ENCODE measurements around the gene GSTM5. TPM values are rescaled to one million over a fixed set of nuclear protein-coding genes. Genes with fewer than 3 reads are reported as not detected.

The GSTM5 gene
- total and polyA plus RNA-seq, 2 of the 13 experiments (the other 11 are each of a cell fraction or from before 2014, with no cell fraction given), result not detected

DNA sequence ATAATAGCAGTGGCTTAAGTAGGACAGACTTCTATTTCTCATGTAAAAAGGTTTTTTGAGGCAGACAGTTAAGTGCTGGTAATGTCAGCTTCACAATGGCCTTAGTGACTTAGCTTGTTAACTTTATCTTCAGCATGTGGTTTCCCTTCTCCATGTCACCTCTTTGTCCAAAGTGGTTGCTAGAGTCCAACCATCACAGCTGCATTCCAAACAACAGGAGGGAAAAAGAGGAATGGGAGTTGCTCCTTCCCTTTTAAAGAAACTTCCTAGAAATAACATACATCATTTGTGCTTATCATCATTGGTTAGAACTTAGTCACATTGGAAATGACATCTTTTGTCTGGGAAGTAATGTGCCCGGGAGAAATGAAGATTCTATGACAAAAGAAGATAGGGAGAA is 9.9 kb downstream of the GSTM5 start:
- Histone ChIP-seq H3K36me3 (replicated peaks in 1 of 2; ENCODE audit: control insufficient read depth in 1 of 2, insufficient read depth in 2 of 2, low read length in 2 of 2) (no peaks in the 10 kb centered on the region), H3K27ac (ENCODE audit: extremely low read length, insufficient read depth, low read length) (no peak overlapping the region), H3K4me2 (ENCODE audit: low read depth, low read length) (no peak overlapping the region), H3K27me3 (ENCODE audit: control insufficient read depth in 1 of 2, insufficient read depth in 2 of 2, low read length in 2 of 2) (peaks cover 0 to 9% of the 10 kb centered on the region in 2 experiments; a peak in 1 of 5 replicates), H3K4me3 (replicated peaks in 1 of 3; ENCODE audit: insufficient read depth in 1 of 3, low read depth in 2 of 3, low read length in 3 of 3) (no peak overlapping the region), H3K4me1 (ENCODE audit: insufficient read depth, low read length) (peaks cover 20% of the 10 kb centered on the region), H4K20me1 (ENCODE audit: insufficient read depth, low read length) (no peaks in the 10 kb centered on the region), H3K9me3 (ENCODE audit: low read length) (no peaks in the 10 kb centered on the region), H3K9ac (ENCODE audit: insufficient read depth, low read depth, low read length) (no peak overlapping the region), H3K79me2 (ENCODE audit: insufficient read depth, low read length) (no peaks in the 10 kb centered on the region), H2AFZ (ENCODE audit: low read length) (no peak overlapping the region)
- BruUV-seq (replicated peaks), result no TSS peak
- DNase-seq (ENCODE audit: low spot score) (no peak), FAIRE-seq (no peak), ATAC-seq (no peak)
- intact Hi-C loops (cut with micrococcal nuclease; ENCODE audit: unreplicated experiment) (no loop called here), in situ Hi-C loops (cut with HindIII; ENCODE audit: extremely low pct_ligation_motif_present, low pct_unique_long_range_greater_than_20kb) (no loop called here)
- ChIA-PET CTCF (ENCODE audit: low intra/inter-chr PET ratio, low total read pairs) (no interaction called here), POLR2A (no interaction called here)
- 77% methylated on average over 1 of the region's 1 CpG for WGBS (ENCODE audit: low lambda C conversion rate)
- TF ChIP-seq EED (CRISPR knock-in tag; IDR thresholded peaks at IDR 0.05) (no peak), SALL2 (CRISPR knock-in tag; IDR thresholded peaks at IDR 0.05) (no peak), NRL (CRISPR knock-in tag; IDR thresholded peaks at IDR 0.05; ENCODE audit: borderline replicate concordance) (no peak), SPEN (CRISPR knock-in tag; IDR thresholded peaks at IDR 0.05; ENCODE audit: low read depth) (no peak), ZC3H13 (CRISPR knock-in tag; IDR thresholded peaks at IDR 0.05) (no peak), ATM (IDR thresholded peaks at IDR 0.05; ENCODE audit: borderline replicate concordance) (no peak), ZNF775 (CRISPR knock-in tag; IDR thresholded peaks at IDR 0.05; ENCODE audit: borderline replicate concordance) (no peak), MTF2 (CRISPR knock-in tag; IDR thresholded peaks at IDR 0.05; ENCODE audit: borderline replicate concordance) (no peak)
- TF ChIP-seq, protein P1, sequence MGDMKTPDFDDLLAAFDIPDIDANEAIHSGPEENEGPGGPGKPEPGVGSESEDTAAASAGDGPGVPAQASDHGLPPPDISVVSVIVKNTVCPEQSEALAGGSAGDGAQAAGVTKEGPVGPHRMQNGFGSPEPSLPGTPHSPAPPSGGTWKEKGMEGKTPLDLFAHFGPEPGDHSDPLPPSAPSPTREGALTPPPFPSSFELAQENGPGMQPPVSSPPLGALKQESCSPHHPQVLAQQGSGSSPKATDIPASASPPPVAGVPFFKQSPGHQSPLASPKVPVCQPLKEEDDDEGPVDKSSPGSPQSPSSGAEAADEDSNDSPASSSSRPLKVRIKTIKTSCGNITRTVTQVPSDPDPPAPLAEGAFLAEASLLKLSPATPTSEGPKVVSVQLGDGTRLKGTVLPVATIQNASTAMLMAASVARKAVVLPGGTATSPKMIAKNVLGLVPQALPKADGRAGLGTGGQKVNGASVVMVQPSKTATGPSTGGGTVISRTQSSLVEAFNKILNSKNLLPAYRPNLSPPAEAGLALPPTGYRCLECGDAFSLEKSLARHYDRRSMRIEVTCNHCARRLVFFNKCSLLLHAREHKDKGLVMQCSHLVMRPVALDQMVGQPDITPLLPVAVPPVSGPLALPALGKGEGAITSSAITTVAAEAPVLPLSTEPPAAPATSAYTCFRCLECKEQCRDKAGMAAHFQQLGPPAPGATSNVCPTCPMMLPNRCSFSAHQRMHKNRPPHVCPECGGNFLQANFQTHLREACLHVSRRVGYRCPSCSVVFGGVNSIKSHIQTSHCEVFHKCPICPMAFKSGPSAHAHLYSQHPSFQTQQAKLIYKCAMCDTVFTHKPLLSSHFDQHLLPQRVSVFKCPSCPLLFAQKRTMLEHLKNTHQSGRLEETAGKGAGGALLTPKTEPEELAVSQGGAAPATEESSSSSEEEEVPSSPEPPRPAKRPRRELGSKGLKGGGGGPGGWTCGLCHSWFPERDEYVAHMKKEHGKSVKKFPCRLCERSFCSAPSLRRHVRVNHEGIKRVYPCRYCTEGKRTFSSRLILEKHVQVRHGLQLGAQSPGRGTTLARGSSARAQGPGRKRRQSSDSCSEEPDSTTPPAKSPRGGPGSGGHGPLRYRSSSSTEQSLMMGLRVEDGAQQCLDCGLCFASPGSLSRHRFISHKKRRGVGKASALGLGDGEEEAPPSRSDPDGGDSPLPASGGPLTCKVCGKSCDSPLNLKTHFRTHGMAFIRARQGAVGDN (CRISPR knock-in tag; IDR thresholded peaks at IDR 0.05), result no peak
- TF ChIP-seq, protein P2, sequence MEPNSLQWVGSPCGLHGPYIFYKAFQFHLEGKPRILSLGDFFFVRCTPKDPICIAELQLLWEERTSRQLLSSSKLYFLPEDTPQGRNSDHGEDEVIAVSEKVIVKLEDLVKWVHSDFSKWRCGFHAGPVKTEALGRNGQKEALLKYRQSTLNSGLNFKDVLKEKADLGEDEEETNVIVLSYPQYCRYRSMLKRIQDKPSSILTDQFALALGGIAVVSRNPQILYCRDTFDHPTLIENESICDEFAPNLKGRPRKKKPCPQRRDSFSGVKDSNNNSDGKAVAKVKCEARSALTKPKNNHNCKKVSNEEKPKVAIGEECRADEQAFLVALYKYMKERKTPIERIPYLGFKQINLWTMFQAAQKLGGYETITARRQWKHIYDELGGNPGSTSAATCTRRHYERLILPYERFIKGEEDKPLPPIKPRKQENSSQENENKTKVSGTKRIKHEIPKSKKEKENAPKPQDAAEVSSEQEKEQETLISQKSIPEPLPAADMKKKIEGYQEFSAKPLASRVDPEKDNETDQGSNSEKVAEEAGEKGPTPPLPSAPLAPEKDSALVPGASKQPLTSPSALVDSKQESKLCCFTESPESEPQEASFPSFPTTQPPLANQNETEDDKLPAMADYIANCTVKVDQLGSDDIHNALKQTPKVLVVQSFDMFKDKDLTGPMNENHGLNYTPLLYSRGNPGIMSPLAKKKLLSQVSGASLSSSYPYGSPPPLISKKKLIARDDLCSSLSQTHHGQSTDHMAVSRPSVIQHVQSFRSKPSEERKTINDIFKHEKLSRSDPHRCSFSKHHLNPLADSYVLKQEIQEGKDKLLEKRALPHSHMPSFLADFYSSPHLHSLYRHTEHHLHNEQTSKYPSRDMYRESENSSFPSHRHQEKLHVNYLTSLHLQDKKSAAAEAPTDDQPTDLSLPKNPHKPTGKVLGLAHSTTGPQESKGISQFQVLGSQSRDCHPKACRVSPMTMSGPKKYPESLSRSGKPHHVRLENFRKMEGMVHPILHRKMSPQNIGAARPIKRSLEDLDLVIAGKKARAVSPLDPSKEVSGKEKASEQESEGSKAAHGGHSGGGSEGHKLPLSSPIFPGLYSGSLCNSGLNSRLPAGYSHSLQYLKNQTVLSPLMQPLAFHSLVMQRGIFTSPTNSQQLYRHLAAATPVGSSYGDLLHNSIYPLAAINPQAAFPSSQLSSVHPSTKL (CRISPR knock-in tag; IDR thresholded peaks at IDR 0.05), result no peak
- TF ChIP-seq, protein P3, sequence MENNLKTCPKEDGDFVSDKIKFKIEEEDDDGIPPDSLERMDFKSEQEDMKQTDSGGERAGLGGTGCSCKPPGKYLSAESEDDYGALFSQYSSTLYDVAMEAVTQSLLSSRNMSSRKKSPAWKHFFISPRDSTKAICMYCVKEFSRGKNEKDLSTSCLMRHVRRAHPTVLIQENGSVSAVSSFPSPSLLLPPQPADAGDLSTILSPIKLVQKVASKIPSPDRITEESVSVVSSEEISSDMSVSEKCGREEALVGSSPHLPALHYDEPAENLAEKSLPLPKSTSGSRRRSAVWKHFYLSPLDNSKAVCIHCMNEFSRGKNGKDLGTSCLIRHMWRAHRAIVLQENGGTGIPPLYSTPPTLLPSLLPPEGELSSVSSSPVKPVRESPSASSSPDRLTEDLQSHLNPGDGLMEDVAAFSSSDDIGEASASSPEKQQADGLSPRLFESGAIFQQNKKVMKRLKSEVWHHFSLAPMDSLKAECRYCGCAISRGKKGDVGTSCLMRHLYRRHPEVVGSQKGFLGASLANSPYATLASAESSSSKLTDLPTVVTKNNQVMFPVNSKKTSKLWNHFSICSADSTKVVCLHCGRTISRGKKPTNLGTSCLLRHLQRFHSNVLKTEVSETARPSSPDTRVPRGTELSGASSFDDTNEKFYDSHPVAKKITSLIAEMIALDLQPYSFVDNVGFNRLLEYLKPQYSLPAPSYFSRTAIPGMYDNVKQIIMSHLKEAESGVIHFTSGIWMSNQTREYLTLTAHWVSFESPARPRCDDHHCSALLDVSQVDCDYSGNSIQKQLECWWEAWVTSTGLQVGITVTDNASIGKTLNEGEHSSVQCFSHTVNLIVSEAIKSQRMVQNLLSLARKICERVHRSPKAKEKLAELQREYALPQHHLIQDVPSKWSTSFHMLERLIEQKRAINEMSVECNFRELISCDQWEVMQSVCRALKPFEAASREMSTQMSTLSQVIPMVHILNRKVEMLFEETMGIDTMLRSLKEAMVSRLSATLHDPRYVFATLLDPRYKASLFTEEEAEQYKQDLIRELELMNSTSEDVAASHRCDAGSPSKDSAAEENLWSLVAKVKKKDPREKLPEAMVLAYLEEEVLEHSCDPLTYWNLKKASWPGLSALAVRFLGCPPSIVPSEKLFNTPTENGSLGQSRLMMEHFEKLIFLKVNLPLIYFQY (CRISPR knock-in tag; IDR thresholded peaks at IDR 0.05; ENCODE audit: borderline replicate concordance), result no peak
- TF ChIP-seq, protein P4, sequence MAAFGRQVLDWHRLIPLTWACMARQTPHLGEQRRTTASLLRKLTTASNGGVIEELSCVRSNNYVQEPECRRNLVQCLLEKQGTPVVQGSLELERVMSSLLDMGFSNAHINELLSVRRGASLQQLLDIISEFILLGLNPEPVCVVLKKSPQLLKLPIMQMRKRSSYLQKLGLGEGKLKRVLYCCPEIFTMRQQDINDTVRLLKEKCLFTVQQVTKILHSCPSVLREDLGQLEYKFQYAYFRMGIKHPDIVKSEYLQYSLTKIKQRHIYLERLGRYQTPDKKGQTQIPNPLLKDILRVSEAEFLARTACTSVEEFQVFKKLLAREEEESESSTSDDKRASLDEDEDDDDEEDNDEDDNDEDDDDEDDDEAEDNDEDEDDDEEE (CRISPR knock-in tag; IDR thresholded peaks at IDR 0.05), result no peak

Measured in HepG2 (cell line).